Gastrocnemius medialis (tissue), 4 donors: Measurements from ENCODE around the gene PBX3.

Experiments used
- CTCF ChIP-seq, 5 experiments: fragments of 450-650 bp in 3 of 5; fragments of 200-600 bp in 2 of 5; sonication (generic) in 2 of 5; IDR thresholded peaks in 4 of 5; conservative IDR thresholded peaks in 1 of 5; 1 replicate in 4 of 5; 2 replicates in 1 of 5; pipeline ENCODE4 v1.5.1; 2016 to 2019; ENCODE audit warnings: antibody characterized with exemption in 5 of 5, mild to moderate bottlenecking in 3 of 5, moderate library complexity in 3 of 5
- POLR2A ChIP-seq, 2 donors: fragments of 450-650 bp; IDR thresholded peaks; one replicate each; pipeline ENCODE4 v1.6.1; 2017; ENCODE audit warnings: antibody characterized with exemption in 2 of 2, mild to moderate bottlenecking in 2 of 2, moderate library complexity in 2 of 2

GRCh38 chr9:125998837-125999503, 251.8 kb downstream of the PBX3 start:
- TF ChIP-seq POLR2A (IDR thresholded peaks at IDR 0.05) (no peak), CTCF (IDR thresholded peaks at IDR 0.05 in 4 of 5, conservative IDR thresholded peaks at IDR 0.05 in 1 of 5) (no peak)
